Glutamatergic neuron (in vitro differentiated cells): ENCODE data around the gene ZFAND3. TPM values are rescaled to one million over a fixed set of nuclear protein-coding genes. Genes with fewer than 3 reads are reported as not detected.

Source experiments
- DNase-seq: peaks from one replicate; pipeline ENCODE4 v3.0.0; 2022
- H3K27ac Mint-ChIP-seq: one replicate; pipeline ENCODE4 v1.8.0; 2020; ENCODE audit warnings: mild to moderate bottlenecking, mixed read lengths, inconsistent platforms; ENCODE audit not compliant: unreplicated experiment
- H3K27me3 Mint-ChIP-seq: one replicate; pipeline ENCODE4 v1.8.0; 2020; ENCODE audit warnings: mild to moderate bottlenecking, moderate library complexity, mixed read lengths, inconsistent platforms; ENCODE audit not compliant: unreplicated experiment
- H3K36me3 Mint-ChIP-seq: one replicate; pipeline ENCODE4 v1.8.0; 2020; ENCODE audit warnings: mild to moderate bottlenecking, mixed read lengths, inconsistent platforms; ENCODE audit not compliant: unreplicated experiment
- H3K4me1 Mint-ChIP-seq: one replicate; pipeline ENCODE4 v1.8.0; 2020; ENCODE audit warnings: mild to moderate bottlenecking, low read depth, mixed read lengths, inconsistent platforms; ENCODE audit not compliant: unreplicated experiment
- H3K4me3 Mint-ChIP-seq: one replicate; pipeline ENCODE4 v1.8.0; 2020; ENCODE audit warnings: mild to moderate bottlenecking, mixed read lengths, inconsistent platforms; ENCODE audit not compliant: unreplicated experiment
- H3K9me3 Mint-ChIP-seq: one replicate; pipeline ENCODE4 v1.8.0; 2020; ENCODE audit warnings: mild to moderate bottlenecking, moderate library complexity, mixed read lengths, inconsistent platforms; ENCODE audit not compliant: unreplicated experiment
- CTCF ChIP-seq: fragments of 200-600 bp; sonication (generic); IDR thresholded peaks from one replicate; pipeline ENCODE4 v1.5.0; 2021; ENCODE audit not compliant: partially characterized antibody, unreplicated experiment
- total RNA-seq: library from RNA; stranded (reverse); fragmentation: NEBNext Ultra II Directional; extraction: Animal tissue kit (Norgen Biotek cat#: 25700); gene quantifications from one replicate; pipeline ENCODE4 v1.2.1, GENCODE V29; 2021; ENCODE audit not compliant: unreplicated experiment

Gene ZFAND3
- total RNA-seq, 1 donor from 2014 or later, result 115 TPM

- no peaks in the 10 kb centered on the region for H3K27me3 Mint-ChIP-seq
- peaks cover 5% of the 10 kb centered on the region for H3K9me3 Mint-ChIP-seq
- H3K36me3 Mint-ChIP-seq, result no peaks in the 10 kb centered on the region
- no peak for TF ChIP-seq CTCF
- no peak for DNase-seq
- H3K4me1 Mint-ChIP-seq, result peaks cover 9% of the 10 kb centered on the region
- H3K4me3 Mint-ChIP-seq, result no peak overlapping the region
- no peak overlapping the region for H3K27ac Mint-ChIP-seq
Measured at GRCh38 chr6:38062066-38062465, 242.5 kb downstream of the ZFAND3 start.

- no peaks in the 10 kb centered on the region for H3K27me3 Mint-ChIP-seq
- TF ChIP-seq CTCF, result no peak
Measured at GRCh38 chr6:38063973-38064372, 244.4 kb downstream of the ZFAND3 start.

GRCh38 chr6:38064431-38064830, 244.9 kb downstream of the ZFAND3 start:
- Mint-ChIP-seq H3K4me1 (peaks cover 21% of the 10 kb centered on the region), H3K9me3 (peaks cover 5% of the 10 kb centered on the region), H3K36me3 (no peaks in the 10 kb centered on the region), H3K27ac (no peak overlapping the region), H3K4me3 (no peak overlapping the region), H3K27me3 (no peaks in the 10 kb centered on the region)
- DNase-seq, result no peak
- no peak for TF ChIP-seq CTCF

More at GRCh38 chr6:38063973-38064372, 244.4 kb downstream of the ZFAND3 start:
- Mint-ChIP-seq H3K9me3 (peaks cover 5% of the 10 kb centered on the region), H3K36me3 (no peaks in the 10 kb centered on the region), H3K4me1 (peaks cover 16% of the 10 kb centered on the region), H3K27ac (no peak overlapping the region), H3K4me3 (no peak overlapping the region)
- no peak for DNase-seq

GRCh38 chr6:38065734-38066305, 246.3 kb downstream of the ZFAND3 start:
- no peak overlapping the region for H3K27ac Mint-ChIP-seq
- no peaks in the 10 kb centered on the region for H3K36me3 Mint-ChIP-seq
- no peak for TF ChIP-seq CTCF
- peaks cover 5% of the 10 kb centered on the region for H3K9me3 Mint-ChIP-seq
- H3K4me3 Mint-ChIP-seq, result no peak overlapping the region
- H3K27me3 Mint-ChIP-seq, result no peaks in the 10 kb centered on the region
- H3K4me1 Mint-ChIP-seq, result peaks cover 22% of the 10 kb centered on the region
- DNase-seq, result no peak

GRCh38 chr6:38067263-38067980, 247.9 kb downstream of the ZFAND3 start:
- TF ChIP-seq CTCF, result no peak
- peaks cover 27% of the 10 kb centered on the region for H3K4me1 Mint-ChIP-seq
- no peaks in the 10 kb centered on the region for H3K27me3 Mint-ChIP-seq
- H3K4me3 Mint-ChIP-seq, result no peak overlapping the region
- H3K9me3 Mint-ChIP-seq, result no peaks in the 10 kb centered on the region
- no peaks in the 10 kb centered on the region for H3K36me3 Mint-ChIP-seq
- no peak for DNase-seq
- H3K27ac Mint-ChIP-seq, result no peak overlapping the region
